ENCODE data around the gene EPHB3.
"Not testable (repeated sequence)": the region's sequence is repeated elsewhere in the genome, so short reads cannot be mapped to it uniquely, and the experiment has no call there.

Gene EPHB3

GRCh38 chr3:184600685-184601377 lies 39.2 kb downstream of the EPHB3 start:
- no peak for DNase-seq (ENCODE audit: low spot score)

GRCh38 chr3:184601576-184602371 lies 40.2 kb downstream of the EPHB3 start:
- no peak for DNase-seq (ENCODE audit: low spot score)

DNA sequence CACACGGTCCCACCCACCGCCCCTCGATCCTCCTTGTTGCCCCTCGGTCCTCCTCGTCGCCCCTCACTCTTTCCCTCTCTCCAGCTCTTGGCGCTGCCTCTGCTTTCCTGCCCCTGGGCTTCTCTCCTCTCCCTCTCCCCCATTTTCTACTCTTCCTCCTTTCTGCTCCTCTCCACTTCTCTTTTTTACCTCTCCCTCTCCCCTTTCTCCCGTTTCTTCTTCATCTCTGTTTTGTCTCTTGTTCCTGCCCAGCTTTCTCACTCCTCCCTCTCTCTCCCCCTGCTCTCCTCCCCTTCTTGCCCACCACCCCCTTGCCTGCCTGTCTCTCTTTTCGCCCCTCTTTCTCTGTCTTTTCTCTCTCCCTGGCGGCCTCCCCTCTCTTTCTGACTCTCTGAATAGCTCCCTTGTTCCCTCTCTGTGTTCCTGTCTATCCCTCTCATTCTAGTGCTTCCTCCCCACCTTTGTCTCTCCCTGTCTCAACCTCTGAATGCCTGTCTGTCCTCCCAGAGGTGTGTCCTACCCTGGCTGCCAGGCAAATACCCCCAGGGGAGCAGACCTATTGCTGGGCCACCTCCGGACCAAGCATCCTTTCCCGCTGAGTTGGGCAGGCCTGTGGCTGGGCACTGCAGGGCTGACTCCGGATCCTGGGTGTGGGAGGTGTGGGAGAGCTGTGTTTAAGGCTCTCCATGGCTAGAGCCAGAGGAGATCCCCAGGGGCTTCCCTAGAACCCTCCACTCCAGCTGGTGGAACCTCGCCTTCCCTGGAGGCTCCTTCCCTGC lies 41.0 kb downstream of the EPHB3 start:
- no peak for DNase-seq (ENCODE audit: low spot score)

DNA sequence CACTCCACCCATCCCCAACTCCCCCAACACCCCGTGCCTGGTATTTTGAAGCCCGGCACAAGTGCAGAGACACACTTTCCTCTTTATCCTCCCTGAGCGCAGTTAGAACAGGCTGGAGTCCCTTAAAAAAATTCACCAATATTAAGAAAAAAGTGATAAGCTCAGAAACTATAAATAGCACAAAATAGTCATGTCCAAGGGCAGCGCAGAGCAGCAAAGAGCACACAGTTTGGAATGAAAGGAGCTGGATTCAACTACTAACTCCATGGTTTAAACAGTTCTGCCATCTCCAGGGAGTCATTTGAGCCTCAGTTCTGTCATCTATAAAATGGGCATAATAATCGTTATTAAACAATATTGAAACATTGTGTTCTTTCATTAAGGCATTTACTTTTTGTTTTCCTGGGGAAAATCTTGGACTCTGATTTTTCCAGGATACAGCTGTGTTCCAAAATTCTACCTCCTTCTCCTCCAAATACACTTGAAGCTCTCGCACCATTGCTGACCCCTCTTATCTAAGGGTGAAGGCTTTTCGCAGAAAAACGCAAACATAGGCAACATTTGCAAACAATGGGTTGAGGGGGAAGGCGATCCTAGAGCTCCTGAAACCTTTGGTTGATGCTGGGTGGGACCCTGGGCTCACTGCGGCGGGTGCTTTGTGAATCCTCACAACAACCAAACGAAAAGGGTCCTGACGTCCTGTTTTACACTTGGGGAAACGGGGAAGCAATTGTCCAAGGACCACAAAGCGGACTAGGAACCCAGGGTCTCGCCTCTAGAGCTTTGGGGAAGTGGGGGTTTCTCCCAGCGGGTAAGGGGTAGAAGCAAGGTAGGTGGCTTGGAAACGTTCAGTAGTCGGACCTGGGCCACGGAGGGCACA lies 41.8 kb downstream of the EPHB3 start:
- no peak for DNase-seq (ENCODE audit: low spot score)

DNA sequence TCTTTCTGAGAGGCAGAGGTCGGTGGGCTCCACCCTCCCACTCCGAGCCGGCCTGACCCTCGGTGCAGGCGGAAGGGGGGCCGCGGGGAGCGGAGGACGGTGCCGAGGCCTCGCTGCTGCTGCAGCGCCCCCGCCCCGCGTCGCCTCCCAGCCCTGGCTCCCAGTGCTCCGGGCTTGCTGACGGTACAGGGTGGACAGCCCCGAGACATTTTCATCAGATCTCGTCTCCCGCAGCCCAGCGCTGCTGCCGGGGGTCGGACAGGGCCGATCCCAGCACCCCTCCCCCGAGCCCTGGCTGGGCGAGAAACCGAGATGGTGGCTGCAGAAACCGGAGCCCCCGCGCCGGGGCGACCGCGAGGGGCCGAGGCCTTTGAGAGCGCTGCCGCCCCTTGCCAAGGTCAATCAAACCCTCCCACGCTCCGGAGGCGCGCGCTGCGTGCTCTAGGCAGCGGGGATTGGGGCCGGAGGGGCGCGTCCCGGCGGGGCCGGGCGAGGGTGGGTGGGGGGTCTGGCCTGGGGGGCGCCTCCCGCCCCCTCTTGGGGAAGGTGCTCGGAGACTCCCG lies 42.5 kb downstream of the EPHB3 start:
- no peak for DNase-seq (ENCODE audit: low spot score)

DNA sequence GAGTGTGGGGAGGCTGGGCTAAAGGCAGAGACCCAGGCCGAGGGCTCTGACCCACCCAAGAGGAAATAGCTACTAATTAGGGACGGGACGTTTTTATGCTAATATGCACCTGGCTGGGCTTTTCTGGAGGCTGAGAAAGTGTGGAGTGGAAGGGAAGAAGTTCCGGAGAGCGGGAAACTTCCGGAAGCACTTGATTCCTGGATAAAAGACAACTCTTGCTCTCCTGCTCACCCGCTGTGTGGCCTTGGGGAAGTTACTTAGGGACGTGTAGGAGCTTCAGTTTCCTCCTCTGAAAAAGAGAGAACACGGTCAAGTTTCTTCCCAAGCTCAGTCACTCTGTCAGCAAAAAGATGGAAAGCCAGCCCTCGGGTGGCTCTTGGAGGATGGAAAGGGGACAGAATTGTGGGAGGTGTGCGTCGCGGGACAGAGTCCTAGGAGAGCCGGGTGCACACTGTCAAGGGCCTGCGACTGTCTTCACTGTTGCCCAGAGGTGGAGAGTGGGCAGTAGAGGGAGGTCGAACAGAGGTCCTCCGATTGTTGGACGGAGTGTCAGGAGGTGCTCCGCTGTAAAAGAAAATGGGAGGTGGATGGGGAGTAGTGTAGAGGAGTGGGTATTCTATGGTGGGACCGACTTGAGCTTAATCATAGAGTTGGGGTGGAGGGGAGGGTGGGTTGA lies 43.2 kb downstream of the EPHB3 start:
- no peak for DNase-seq (ENCODE audit: low spot score)

DNA sequence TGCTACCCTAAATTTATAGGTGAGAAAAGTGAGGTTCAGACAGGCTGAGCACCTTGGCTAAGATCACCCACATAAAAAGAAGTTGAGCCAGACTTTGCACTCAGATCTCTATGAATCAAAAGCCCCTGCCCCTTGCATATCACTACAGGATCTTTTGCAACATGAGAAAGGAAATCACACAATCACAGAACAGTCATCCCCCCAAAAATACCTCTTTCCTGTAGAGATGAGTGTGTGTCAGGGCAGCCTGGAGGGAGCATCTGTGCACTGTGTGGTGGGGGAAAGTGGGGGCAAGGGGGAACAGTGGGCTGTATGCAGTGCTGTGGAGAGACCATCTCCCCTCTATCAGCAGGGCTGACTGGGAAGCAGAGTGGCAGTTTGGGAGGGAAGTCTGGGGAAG lies 46.6 kb downstream of the EPHB3 start:
- peak; percentile 46 for DNase-seq (ENCODE audit: low spot score)

- DNase-seq (ENCODE audit: low spot score) = no peak
These were observed 48.1 kb downstream of the EPHB3 start for GRCh38 chr3:184609476-184610244.

DNA sequence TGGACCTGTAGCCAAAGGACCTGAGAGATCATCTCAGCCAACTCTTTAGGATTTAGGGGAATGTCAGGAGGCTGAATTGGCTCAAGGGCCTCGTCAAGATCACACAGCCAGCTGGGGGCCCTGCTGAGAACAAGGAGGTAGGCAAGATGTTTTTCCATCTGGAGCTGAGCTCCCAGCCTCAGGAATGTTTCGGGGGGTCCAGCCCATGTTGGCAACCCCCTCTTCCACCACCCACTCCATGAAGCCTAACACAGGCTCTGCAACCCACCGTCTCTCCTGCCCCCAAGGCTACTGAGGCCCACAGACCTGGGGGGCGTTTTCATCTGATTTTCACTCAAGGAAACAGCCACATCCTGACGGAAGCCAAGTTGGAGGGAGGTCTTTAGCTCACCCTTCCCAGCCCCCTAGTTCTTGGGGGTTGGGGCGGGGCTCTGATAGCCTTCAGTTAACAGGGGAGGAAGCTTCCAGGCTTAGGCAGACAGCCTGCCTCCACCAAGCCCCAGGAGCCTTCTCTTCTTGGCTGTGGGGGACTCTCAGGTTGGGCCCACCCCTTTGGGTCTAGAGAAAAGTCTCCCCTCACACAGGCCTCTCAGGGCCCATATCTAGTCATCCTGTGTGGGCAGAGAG lies 48.8 kb downstream of the EPHB3 start:
- DNase-seq (ENCODE audit: low spot score) = no peak

DNA sequence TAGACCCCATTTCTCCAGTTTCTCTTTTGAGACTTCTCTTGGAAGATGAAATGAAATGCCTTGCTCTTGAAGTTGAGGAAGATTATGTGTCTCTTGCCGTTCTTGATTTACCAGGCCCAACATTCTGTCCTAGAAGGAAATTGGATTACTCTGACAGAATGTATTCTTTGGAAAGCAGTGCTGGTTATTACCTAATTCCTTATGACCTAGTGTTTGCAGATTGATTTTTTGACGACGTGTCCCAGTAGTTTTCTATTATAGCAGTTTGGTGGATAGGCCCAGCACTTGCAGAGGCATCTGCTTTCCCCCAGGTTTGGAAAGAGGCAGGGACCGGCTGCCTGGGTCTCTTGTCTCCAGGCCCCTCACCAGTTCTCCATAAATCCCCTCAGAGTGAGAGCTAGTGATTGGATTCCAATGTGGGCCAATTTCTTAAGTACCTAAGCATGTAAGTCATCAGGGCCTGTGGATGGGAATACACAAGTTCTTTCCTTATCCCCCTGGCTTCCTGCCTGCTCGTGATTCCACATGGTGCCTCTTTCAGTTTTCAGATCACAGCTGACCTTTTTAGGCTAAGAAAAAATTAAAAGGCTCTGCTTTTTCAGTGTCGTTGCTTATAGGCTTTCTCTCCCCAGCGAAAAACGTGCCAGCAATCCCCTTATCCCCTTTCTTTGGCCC lies 50.2 kb downstream of the EPHB3 start:
- DNase-seq (ENCODE audit: low spot score) = no peak

DNA sequence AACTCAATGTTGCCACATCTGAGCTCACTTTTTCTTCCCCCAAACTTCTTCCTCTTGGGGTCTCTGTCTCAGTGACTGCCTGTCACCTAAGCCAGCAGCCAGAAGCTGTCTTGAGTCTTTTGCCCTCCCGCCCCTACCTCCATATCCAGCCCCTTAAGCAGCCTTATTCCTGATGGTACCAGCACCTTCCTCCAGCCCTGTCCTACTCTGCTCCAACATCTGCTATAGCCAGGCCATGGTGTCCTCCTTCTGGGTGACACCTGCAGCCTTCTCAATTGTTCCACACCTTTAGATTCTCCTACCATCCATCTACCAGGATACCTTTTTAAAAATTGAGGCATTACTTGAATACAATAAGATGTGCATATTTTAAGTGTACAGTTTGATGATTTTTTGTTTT lies 53.8 kb downstream of the EPHB3 start:
- DNase-seq (ENCODE audit: low spot score) = no peak

- DNase-seq (ENCODE audit: low spot score) = no peak
These were observed 54.9 kb downstream of the EPHB3 start for GRCh38 chr3:184616436-184616835.

GRCh38 chr3:184617306-184617705 lies 55.7 kb downstream of the EPHB3 start:
- DNase-seq (ENCODE audit: low spot score) = not testable (repeated sequence)

DNA sequence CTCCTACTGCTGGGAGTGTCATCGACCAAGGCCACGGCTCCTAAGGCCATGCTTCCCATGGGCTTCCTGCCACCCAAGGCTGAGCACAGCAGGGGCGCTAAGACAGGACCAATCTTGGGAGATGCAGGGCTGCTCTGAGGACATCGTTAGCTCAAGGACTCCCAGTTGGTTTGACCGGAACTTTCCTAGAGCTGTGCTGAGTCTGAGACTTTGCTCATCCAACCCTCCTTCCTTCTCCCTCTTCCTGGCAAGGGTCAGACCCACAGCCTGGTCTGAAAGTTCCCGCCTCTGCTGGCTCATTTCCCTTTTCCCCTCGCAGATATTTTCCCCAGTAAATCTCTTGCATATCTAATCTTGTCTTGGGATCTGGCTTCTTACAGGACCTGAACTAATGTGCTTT lies 57.2 kb downstream of the EPHB3 start:
- DNase-seq (ENCODE audit: low spot score) = peak; percentile 43

GRCh38 chr3:184619369-184619768 lies 57.8 kb downstream of the EPHB3 start:
- DNase-seq (ENCODE audit: low spot score) = peak; percentile 36

- DNase-seq (ENCODE audit: low spot score) = no peak
These were observed 58.3 kb downstream of the EPHB3 start for GRCh38 chr3:184619787-184620430.

GRCh38 chr3:184620475-184621119 lies 59.0 kb downstream of the EPHB3 start:
- peak; percentile 78 for DNase-seq (ENCODE audit: low spot score)

- not testable (repeated sequence) for DNase-seq (ENCODE audit: low spot score)
These were observed 60.6 kb downstream of the EPHB3 start for GRCh38 chr3:184622156-184622555.

Data from kidney capillary endothelial cell (primary cell).